Right kidney (tissue), 9 donors: Measurements from ENCODE around the gene OR2F1.

Source experiments
- DNase-seq: peaks from one replicate; pipeline ENCODE4 v3.0.0-alpha.2; 2016
- long read RNA-seq, 8 donors: transcript quantifications; one replicate each; lab custom pipeline, GENCODE V29; 2026

OR2F1 gene, protein sequence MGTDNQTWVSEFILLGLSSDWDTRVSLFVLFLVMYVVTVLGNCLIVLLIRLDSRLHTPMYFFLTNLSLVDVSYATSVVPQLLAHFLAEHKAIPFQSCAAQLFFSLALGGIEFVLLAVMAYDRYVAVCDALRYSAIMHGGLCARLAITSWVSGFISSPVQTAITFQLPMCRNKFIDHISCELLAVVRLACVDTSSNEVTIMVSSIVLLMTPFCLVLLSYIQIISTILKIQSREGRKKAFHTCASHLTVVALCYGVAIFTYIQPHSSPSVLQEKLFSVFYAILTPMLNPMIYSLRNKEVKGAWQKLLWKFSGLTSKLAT
- long read RNA-seq, donor 1: 0 reads
- long read RNA-seq, donor 2: 0 reads
- long read RNA-seq, donor 3: 0 reads
- long read RNA-seq, donor 4: 0 reads
- long read RNA-seq, donor 5: 0 reads
- long read RNA-seq, donor 6: 0 reads
- long read RNA-seq, donor 7: 0 reads
- long read RNA-seq, donor 8: 0 reads

DNA sequence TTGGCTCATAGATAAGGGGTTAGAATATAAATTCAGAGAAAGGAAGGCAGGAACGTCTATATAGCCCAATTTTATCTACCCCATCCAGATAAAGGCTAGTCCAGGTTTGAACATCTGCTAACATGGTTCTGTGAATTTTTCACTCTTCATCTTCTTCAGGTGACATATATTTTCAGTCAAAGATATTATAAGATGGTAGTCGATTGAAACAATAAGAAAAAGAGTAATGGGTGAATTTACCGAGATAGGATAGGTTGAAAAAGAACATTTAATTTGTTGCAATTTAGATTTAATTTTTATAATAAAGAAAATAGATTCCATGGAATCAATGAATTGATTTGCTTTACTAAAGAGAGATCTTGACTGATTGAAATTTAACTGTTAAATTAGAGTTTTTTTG, at the start of gene OR2F1:
Gene OR2F1, plus strand, starts transcription at position 301 of the 400 bp plus-strand sequence. CDS start 5,127 bp downstream, outside the sequence.
- DNase-seq: no peak

GRCh38 chr7:143905509-143905908, 49.1 kb upstream of the OR2F1 start:
- DNase-seq: no peak

DNA sequence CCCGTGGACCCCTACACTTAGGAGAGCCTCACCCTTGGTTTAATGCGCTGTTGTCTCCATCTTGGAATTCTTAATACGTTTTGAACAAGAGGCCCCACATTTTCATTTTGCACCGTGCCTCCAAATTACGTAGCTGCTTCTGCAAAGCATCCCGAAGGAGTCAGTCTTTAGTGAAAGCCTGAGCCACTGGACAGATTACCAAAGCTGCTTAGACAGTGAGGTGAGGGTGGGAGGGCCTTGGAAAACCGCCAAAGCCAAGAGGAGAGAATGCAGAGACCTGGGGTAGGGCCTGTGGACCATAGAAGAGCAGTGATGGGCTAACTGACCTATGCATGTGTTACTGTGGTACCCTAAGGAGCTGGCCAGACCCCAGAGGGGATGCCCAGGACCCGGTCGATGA, 48.5 kb upstream of the OR2F1 start:
- no peak for DNase-seq

DNA sequence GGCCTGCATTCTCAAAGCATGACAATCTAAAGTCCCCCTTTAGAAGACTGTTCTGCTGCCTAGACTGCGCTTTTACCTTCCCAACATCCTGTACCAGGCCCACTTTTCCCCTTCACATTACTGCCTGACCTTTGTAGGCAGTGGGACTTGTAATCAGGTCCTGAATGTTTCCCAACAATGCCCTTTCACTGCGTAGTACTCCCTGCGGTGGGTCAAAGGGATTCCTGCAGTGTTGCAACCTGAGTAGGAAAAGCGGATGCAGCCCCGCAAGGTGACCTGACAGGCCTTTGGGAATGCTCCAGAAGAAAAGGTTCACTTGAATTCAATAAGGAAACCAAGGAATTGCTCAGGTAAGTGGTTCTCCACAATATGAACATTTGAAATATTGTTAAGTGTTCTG, 47.7 kb upstream of the OR2F1 start:
- DNase-seq: no peak

GRCh38 chr7:143908120-143908519, 46.5 kb upstream of the OR2F1 start:
- DNase-seq: no peak

DNA sequence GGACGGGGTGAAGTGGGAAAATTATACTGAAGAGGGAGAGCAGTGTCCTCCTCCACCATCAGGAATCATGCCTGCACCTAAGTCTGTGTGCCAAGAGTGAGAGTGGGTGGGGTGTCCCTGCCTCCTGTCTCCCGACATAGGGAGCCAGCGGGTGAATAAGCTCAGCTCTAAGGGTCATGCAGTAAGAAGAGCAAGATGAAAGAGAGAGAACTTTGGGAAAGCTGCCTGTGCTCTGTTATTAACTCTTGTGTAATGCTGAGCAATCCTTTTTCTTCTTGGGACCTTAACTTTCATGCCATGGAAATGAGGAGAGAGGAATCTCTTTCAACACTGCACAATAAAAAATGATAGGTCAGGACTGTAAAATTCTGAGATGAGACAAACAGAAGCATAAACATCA, 44.8 kb upstream of the OR2F1 start:
- no peak for DNase-seq

- DNase-seq: no peak
These were observed 44.0 kb upstream of the OR2F1 start for GRCh38 chr7:143910473-143911248.

GRCh38 chr7:143913945-143914615, 40.6 kb upstream of the OR2F1 start:
- no peak for DNase-seq

DNA sequence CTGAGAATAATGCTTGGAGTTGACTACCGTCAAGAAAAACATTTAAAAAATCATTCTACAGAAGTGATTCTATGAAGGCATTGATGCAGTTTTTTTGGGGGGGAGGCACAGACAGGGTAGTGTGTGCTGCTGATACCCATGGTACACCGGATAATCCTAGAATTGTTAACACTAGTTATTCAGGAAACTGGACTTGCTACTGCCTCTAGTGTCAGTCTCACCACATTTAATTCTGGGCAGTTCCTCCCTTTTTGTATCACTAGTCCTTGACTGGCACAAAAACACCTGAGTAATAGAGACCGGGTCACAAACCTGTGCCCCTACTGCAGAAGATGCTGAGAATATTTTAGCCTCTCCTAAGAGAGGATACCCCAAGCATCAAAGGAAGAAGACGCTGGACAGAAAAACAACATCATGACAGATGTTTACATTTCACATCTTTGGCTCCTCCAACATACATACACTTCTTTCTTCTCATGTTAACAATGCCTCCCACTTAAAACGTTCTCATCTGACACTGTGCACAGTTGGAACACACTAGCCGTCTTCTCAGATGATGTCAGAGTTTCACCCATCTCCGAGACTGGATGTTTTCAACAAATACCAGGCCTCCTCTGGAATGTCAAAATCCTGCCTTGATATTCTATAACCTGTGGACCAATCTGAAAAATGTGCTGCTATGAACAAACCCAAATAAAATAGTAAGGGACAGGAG, 39.5 kb upstream of the OR2F1 start:
- no peak for DNase-seq

GRCh38 chr7:143924851-143925250, 29.8 kb upstream of the OR2F1 start:
- DNase-seq: no peak

DNA sequence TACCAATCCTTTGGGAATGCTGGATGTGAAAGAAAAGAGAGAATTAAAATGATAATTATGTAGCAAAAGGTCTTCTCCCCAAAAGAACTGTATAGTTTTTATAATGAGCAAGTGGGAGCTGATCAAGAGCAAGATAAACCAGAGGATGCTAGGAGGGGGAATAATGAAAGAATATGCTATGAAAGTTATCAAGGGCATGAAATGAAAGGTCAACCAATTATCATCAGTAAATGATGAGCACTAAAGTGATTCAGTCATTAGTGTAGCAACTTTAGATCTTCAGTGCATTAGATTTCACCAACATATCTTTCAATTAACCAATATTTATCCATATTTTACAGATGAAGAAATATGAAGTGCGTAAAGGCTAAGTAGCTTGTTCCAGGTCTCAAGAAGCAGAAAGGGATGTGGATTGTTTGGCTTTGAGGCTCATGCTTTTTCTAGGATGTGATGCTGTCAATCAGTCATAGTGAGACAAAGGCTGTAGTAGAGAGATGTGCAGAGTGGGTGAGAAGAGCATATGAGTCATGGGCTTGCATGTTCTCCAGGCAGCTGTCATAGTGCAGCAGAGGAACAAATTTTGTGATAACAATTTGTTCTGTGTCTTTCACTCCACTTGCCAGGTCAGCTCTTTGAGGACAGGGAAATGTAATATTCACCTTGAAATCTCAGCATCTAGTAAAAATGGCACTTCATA, 25.3 kb upstream of the OR2F1 start:
- DNase-seq: no peak

- DNase-seq: no peak
These were observed 22.9 kb upstream of the OR2F1 start for GRCh38 chr7:143931739-143932138.

GRCh38 chr7:143934526-143935325, 19.9 kb upstream of the OR2F1 start, which contains the start of gene OR2F2:
OR2F2 (plus strand) TSS chr7:143935233; CDS start chr7:143935233, 0 bp downstream.
- no peak for DNase-seq

GRCh38 chr7:143936087-143937009, 18.3 kb upstream of the OR2F1 start:
- no peak for DNase-seq

- no peak for DNase-seq
These were observed 16.0 kb upstream of the OR2F1 start for GRCh38 chr7:143938379-143939243.

GRCh38 chr7:143945423-143945822, 9.2 kb upstream of the OR2F1 start:
- DNase-seq: no peak

- no peak for DNase-seq
These were observed 7.5 kb upstream of the OR2F1 start for GRCh38 chr7:143947111-143947510.

DNA sequence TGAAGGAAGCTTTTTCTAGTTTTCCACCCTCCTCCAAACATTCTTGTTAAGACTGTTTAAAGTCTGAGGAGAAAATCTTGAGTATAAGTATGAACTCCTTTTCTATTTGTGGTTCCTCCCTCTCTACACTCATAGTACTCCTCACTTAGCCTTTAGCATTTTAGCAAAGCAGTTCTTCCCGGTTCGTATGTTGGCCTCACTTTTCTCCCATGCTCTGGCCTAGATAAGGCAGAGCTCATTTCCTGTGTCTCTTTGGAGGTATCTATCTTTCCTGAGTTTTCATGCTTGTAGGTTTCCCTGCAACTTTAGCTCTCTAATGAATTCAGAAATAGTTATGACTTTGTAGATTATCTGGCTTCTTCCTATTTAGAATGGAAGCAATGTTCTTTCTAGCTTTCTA, 5.9 kb upstream of the OR2F1 start:
- DNase-seq: no peak
